Measurements from ENCODE around the gene PUS7L.

PUS7L gene

GRCh38 chr12:43797561-43798217, 39.1 kb upstream of the PUS7L start:
- DNase-seq (ENCODE audit: low read depth), result no peak
- no peak for TF ChIP-seq CTCF (IDR thresholded peaks at IDR 0.05; ENCODE audit: insufficient read depth, low read depth, low read length, missing control alignments)
- H3K4me3 ChIP-seq (ENCODE audit: low read depth, low read length), result no peak overlapping the region

- no peak overlapping the region for H3K4me3 ChIP-seq (ENCODE audit: low read depth, low read length)
Measured at GRCh38 chr12:43795716-43796280, 37.2 kb upstream of the PUS7L start.

GRCh38 chr12:43789941-43790340, 31.4 kb upstream of the PUS7L start:
- no peak for TF ChIP-seq CTCF (IDR thresholded peaks at IDR 0.05; ENCODE audit: insufficient read depth, low read depth, low read length, missing control alignments)
- H3K4me3 ChIP-seq (ENCODE audit: low read depth, low read length), result no peak overlapping the region
- no peak for DNase-seq (ENCODE audit: low read depth)

More at GRCh38 chr12:43795716-43796280, 37.2 kb upstream of the PUS7L start:
- no peak for DNase-seq (ENCODE audit: low read depth)
- TF ChIP-seq CTCF (IDR thresholded peaks at IDR 0.05; ENCODE audit: insufficient read depth, low read depth, low read length, missing control alignments), result no peak

- no peak for TF ChIP-seq CTCF (IDR thresholded peaks at IDR 0.05; ENCODE audit: insufficient read depth, low read depth, low read length, missing control alignments)
- H3K4me3 ChIP-seq (ENCODE audit: low read depth, low read length), result no peak overlapping the region
- DNase-seq (ENCODE audit: low read depth), result no peak
Measured at GRCh38 chr12:43786899-43787693, 28.5 kb upstream of the PUS7L start.

- DNase-seq (ENCODE audit: low read depth), result peak; percentile 36
- no peak overlapping the region for H3K4me3 ChIP-seq (ENCODE audit: low read depth, low read length)
- TF ChIP-seq CTCF (IDR thresholded peaks at IDR 0.05; ENCODE audit: insufficient read depth, low read depth, low read length, missing control alignments), result peak; percentile 29
Measured at GRCh38 chr12:43776498-43776897, 17.9 kb upstream of the PUS7L start.

- no peak for TF ChIP-seq CTCF (IDR thresholded peaks at IDR 0.05; ENCODE audit: insufficient read depth, low read depth, low read length, missing control alignments)
- no peak for DNase-seq (ENCODE audit: low read depth)
- no peak overlapping the region for H3K4me3 ChIP-seq (ENCODE audit: low read depth, low read length)
Measured at GRCh38 chr12:43766291-43766690, 7.7 kb upstream of the PUS7L start.

Measured in GM12865 (cell line).